ENCODE results near the gene GBA2.

GBA2 gene

GRCh38 chr9:35690614-35691333 is 58.3 kb downstream of the GBA2 start:
- DNase-seq (ENCODE audit: low read depth) = no peak

GRCh38 chr9:35690294-35690613 is 58.8 kb downstream of the GBA2 start:
- DNase-seq (ENCODE audit: low read depth) = no peak

GRCh38 chr9:35689542-35690293 is 59.3 kb downstream of the GBA2 start, which contains the start of gene TPM2:
TPM2 (minus strand) TSS chr9:35689925; CDS start chr9:35689817, 108 bp downstream.
- DNase-seq (ENCODE audit: low read depth) = no peak

GRCh38 chr9:35688558-35689541 is 60.2 kb downstream of the GBA2 start:
- DNase-seq (ENCODE audit: low read depth) = no peak

GRCh38 chr9:35687972-35688557 is 61.0 kb downstream of the GBA2 start:
- no peak for DNase-seq (ENCODE audit: low read depth)

GRCh38 chr9:35687306-35687705 is 61.7 kb downstream of the GBA2 start:
- no peak for DNase-seq (ENCODE audit: low read depth)

Data from stimulated activated CD8-positive, alpha-beta memory T cell treated with anti-CD3 and anti-CD28 coated beads, Interleukin-15, amount 100 ng/mL, for 1 hour (primary cell).